ENCODE data around the gene MAGI2. TPM values are rescaled to one million over a fixed set of nuclear protein-coding genes. Genes with fewer than 3 reads are reported as not detected.

MAGI2 gene
- total RNA-seq, 1 experiment from 2014 or later, result 14.3 TPM

GRCh38 chr7:78616539-78616938 lies 836.9 kb downstream of the MAGI2 start:
- Histone ChIP-seq H4K91ac (ENCODE audit: insufficient read length, low read depth, low read length) (no peak overlapping the region), H3K56ac (ENCODE audit: insufficient read length, low read depth, low read length) (no peak overlapping the region), H2BK5ac (ENCODE audit: insufficient read length, low read length) (no peak overlapping the region), H3T11ph (ENCODE audit: low read length) (no peak overlapping the region), H2BK12ac (ENCODE audit: insufficient read length, low read depth, low read length) (no peak overlapping the region), H3K79me2 (ENCODE audit: insufficient read depth, low read length) (no peaks in the 10 kb centered on the region), H3K79me1 (ENCODE audit: insufficient read depth, low read depth, low read length, poor library complexity, severe bottlenecking) (no peaks in the 10 kb centered on the region), H3K4me2 (ENCODE audit: insufficient read depth, insufficient read length, low read length) (no peak overlapping the region), H3K23ac (ENCODE audit: insufficient read length, low read depth, low read length) (no peak overlapping the region), H2AFZ (ENCODE audit: low read length) (no peak overlapping the region), H3K14ac (ENCODE audit: insufficient read depth, low read length) (no peak overlapping the region), H3K4ac (ENCODE audit: low read depth, low read length) (no peak overlapping the region), H4K8ac (replicated peaks; ENCODE audit: insufficient read length, low read depth, low read length) (no peak overlapping the region), H3K9me3 (ENCODE audit: control insufficient read depth, low read depth, low read length) (no peaks in the 10 kb centered on the region), H3K18ac (ENCODE audit: insufficient read length, low read depth, low read length) (no peak overlapping the region), H4K20me1 (ENCODE audit: control insufficient read depth, insufficient read depth, insufficient read length) (no peaks in the 10 kb centered on the region), H2AK5ac (ENCODE audit: insufficient read length, low read length) (no peak overlapping the region), H2BK20ac (ENCODE audit: low read depth, low read length, poor library complexity, severe bottlenecking) (no peak overlapping the region), H2BK120ac (ENCODE audit: low read depth, low read length, poor library complexity, severe bottlenecking) (no peak overlapping the region), H3K9ac (ENCODE audit: extremely low read depth, insufficient read length, low read length) (no peak overlapping the region), H2BK15ac (ENCODE audit: low read depth, low read length) (no peak overlapping the region), H3K27me3 (ENCODE audit: insufficient read depth, low read length) (no peaks in the 10 kb centered on the region), H3K27ac (ENCODE audit: insufficient read length, low read depth, low read length) (no peak overlapping the region), H3K23me2 (ENCODE audit: insufficient read length, low read depth, low read length, poor library complexity, severe bottlenecking) (no peaks in the 10 kb centered on the region), H3K4me1 (ENCODE audit: insufficient read depth, low read length) (no peaks in the 10 kb centered on the region), H4K5ac (ENCODE audit: insufficient read length, low read depth, low read length) (no peak overlapping the region)
- Mint-ChIP-seq H3K27me3 (ENCODE audit: low read depth) (no peaks in the 10 kb centered on the region), H3K36me3 (ENCODE audit: insufficient read depth in 1 of 3, low read depth in 3 of 3) (no peaks in the 10 kb centered on the region; a peak in 1 of 7 replicates), H3K4me1 (no peaks in the 10 kb centered on the region), H3K9me3 (no peaks in the 10 kb centered on the region), H3K4me3 (no peak overlapping the region), H3K27ac (no peak overlapping the region)
- no peak for DNase-seq
- TF ChIP-seq CTCF (conservative IDR thresholded peaks at IDR 0.05), result no peak
